NCI-H2227 (cell line): ENCODE measurements around the gene PRKCE.
A peak's percentile ranks its signal among the peaks of the same experiment; 100 is the strongest.

Experiments
- DNase-seq: peaks from one replicate; lab custom pipeline; 2025; ENCODE audit not compliant: unreplicated experiment; lab: John Stamatoyannopoulos, UW

Gene PRKCE

GRCh38 chr2:45776160-45776955 lies 124.9 kb downstream of the PRKCE start:
- no peak for DNase-seq

DNA sequence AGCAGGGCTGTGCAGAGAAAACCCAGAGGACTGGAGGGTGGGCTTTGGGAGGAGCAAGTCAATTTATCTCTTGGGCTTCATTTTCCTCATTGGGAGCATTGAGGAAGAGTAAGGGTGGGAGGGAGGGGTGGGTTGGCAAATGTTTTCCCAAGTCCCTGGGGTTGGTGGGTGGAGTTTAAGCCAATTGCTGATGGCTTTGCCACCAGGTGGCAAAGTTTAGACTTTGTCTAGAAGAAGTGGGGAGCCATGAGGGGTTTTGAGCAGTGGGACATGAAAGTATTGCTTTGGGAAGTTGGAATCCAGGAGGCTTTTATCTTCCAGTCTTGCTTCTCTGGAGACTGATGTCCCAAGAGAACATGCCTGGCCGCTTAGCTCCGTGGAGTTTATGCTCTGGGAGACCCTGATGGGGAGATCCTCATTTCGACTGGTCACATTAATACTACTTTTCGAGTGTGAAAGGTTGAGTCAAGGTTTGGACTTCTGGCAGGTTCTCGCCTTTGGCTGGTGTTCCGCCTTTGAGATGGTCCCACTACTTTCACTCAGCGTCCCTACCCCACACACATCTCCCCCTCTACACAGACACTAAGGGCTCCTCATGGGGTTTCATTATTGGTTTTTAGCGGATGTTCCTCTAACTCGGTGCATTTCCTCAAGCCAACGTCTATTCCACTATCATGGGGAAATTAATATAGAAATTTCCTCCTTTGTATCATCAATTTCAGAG lies 126.7 kb downstream of the PRKCE start:
- DNase-seq, result no peak

- peak; percentile 41 for DNase-seq
These were observed 127.3 kb downstream of the PRKCE start for GRCh38 chr2:45778720-45779171.

DNA sequence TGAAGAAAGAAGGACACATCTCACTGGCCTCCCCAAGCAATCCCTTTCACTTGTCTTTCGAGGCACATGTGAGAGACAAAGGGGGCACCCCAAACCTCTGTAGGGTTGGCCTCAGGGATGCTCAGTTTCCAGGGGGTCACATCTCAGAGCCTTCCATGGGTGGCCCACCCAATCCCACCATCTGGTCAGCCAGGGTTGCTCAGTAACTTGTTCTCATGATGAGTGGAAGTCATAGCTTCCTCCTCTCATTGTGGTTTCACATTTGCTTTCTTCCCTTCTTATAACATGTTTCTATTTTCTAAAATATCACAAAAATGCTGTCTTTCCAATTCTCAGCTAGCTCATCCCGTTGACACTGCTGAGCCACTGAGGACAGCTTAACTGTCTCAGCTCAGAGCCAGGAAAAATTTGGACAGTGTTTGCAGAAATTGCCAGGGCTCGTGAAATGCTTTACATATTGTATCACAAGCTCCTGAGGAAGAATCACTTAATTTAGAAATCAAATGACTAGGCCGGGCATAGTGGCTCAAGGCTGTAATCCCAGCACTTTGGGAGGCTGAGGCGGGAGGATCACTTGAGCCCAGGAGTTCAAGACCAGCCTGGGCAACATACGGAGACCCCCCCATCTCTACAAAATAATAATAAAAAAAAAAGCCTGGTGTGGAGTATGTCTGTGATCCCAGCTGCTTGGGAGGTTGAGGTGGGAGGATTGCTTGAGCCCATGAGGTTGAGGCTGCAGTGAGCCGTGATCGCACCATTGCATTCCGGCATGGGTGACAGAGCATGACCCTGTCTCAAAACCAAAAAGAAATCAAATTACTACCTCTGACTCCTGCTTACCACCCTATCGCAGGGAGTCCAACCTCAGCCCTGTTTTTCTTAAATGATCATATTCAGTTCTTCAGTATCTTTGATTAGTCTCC lies 129.3 kb downstream of the PRKCE start:
- DNase-seq, result no peak

DNA sequence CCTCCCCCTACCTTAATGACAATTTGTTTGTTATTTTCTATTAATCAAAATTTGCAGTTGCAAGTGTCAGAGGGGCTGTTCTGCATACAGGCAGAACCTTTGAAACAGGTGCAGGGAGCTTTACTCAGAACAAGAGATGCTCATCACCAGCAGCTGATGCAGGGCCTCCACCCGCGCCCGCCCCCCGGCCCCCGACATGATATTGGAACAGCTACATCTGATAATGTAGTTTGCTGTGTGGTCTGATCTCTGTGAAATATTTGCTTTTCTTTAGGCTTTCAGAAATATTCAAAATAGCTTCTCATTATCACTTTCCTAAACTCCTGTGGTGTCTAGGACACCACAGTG lies 130.0 kb downstream of the PRKCE start:
- no peak for DNase-seq

DNA sequence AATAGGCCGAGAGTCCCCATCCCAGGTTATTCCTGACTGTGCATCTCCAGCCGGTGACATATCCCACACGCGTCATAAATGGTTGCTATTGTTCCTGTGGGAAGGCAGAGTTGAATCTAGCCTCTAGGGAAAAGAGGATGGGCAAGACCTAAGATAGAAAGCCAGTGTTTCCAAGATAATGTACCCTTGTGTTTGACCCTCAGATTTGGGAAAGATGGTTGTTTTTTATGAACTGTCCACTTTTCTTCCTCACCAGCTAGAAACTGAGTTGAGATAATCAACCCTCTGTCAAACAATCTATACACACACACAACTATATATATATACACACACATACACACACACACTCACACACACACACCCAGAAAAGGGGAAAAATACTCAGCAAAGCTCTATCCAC lies 131.0 kb downstream of the PRKCE start:
- DNase-seq, result no peak

- no peak for DNase-seq
These were observed 131.5 kb downstream of the PRKCE start for GRCh38 chr2:45782986-45783385.

DNA sequence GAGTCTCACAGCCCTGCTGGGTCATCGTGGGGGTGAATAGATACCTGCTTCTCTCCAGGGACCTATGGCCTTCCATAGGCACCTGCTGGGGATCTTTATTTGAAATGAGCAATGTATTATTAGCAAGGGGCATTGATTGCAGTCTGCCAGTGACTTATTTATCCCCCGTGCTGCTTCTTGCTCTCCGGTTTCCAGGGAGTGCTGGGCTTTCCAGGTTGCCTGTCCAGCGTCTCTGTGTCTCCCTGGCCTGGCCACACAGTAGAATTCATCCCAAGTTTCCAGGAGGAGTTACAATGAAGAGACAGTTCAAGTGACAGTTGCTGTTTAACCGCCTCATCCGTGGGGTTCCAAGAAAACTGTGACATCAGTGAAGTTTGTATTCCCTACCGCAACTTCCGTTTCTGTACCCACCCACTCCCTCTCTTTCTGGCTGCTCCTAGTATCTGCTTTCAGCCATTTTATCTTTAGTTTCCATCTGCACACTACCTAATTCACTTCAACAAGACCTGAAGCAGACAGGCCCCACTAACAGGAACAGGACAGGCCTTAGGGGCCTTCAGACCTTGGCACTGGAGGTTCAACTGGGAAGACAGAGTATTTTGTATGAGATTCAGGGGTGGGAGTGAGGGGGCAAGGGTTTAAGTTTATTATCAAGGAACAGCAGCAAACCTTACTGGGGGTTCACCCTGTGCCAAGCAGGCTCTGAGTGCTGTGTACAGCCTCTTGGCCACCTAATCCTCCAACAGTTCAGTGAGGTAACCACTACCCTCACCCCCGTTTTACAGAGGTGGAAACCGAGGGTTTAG lies 134.8 kb downstream of the PRKCE start:
- DNase-seq, result no peak

DNA sequence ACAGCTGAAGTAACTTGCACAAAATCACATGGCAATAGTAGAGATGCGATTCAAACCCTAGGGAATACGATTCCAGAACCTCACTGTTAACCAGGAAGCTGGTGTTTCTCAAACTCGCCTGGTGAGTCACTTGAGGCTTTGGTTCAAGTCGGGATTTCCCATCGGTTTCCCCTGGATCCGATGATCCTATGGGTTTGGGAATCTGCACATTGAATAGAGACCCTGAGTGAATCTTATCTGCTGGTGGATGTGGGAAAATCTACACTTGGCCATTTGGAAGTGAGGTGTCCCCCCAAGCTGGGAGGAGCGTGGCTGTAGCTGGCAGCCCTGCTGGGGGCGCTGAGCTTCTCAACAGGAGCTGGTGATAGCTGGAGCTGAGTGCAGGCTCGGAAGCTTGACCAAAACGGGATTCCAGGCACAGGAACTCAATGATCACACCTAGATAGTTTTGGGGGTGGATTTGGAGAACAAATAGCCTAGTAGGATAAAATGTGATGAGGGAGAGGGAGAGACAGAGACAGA lies 135.4 kb downstream of the PRKCE start:
- DNase-seq, result no peak

DNA sequence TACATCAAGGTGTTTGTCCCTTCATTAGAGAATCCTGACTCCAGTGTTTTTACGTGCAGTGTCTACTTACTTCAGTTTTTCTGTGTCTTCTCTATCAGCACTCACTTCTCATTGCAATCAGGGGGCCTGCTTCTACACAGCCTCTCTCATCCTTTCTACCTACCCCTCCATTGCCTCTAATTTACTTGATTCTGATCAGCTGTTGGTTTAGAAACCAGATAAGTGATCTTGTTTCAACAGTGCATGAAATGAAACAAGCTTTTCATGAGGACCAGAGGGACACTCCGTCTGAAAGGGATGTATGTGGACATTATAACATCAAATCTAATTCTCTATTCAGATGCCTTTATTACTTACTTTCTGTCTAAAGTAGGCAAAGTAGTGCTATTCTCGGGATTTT lies 136.9 kb downstream of the PRKCE start:
- DNase-seq, result no peak

DNA sequence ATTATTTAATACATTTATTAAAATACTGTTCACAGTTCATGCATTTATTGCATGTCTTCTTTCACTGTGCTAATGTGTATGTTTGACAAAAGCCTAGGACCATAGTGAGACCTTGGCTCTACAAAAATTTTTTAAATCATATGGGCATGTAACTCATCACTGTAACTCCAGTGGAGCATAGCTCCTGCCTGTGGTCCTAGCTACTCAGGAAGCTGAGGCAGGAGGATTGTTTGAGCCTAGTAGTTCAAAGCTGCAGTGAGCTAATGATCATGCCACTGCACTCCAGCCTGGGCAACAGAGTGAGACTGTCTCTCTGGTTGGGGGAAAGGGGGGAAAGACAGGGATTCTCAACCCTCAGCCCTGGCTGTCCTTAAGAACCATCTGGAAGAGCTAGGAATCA lies 137.8 kb downstream of the PRKCE start:
- no peak for DNase-seq

GRCh38 chr2:45789961-45790723 lies 138.7 kb downstream of the PRKCE start:
- no peak for DNase-seq

DNA sequence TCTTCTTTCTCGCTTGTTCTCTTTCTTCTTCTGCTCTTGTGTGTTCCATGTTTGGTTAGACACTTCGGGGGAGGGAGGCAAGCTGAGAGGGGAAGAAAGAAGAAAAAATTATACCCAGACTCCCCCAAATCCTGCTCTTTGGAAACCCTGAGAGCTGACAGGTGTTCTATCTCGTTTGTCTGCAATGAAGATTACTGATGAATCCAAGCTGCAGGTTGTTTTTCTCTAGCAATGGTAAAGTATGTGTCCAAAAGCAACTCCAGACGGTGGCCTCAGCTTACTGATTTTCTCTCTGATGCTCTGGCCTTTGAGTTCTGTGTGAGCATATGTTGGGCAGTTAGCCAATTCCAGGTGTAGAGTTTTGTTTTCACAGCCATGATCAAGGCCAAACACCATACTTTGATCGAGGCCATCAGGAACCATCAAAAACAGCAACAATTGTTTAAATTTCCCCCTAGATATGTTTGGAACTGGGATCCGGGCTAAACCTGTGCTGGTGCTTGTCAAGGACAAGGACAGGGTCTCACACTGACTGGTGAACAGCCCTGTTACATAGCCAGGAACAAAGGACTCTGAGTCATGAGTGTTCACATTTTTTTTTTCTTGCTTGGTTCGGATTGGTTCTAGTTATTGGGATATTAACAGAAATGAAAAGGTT lies 142.0 kb downstream of the PRKCE start:
- no peak for DNase-seq

DNA sequence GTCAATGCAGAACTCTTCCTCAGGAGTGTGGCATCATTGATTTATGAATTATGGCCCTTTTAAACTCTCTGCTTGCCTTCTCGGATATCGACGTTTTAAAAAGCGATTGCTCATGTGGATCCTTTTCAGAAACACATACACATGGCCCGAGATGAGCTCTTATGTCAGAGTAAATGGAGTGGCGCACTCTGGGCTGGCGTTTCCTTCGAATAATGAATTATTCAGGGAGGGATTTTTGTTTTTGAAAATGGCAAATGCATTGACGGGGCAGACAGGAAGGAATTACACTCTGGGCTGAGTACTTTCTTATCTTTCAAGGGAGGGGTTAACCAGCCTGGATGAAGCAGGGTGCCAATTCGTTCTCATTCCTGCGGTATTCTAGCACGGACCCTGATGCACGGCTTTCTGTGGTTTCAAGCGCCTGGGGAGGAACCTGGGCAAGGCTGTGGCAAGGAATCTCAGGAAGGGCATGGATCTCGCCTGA lies 142.7 kb downstream of the PRKCE start:
- peak; percentile 25 for DNase-seq

DNA sequence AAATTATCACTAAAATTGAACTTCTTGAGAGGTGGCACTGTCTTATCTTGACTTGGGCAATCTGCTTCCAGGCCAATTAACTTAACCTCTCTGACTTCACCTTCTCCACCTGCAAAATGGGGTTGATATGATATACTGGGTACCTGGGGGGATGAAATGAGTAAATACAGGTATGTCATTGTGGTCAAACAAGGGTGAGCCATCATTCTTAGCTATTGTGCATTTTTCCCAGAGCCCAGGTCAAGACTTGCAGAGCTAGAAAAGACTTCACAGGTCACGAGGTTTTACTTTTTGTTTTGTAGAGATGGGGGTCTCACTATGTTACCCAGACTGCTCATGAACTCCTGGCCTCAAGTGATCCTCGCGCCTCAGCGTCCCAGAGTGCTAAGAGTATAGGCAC lies 145.0 kb downstream of the PRKCE start:
- DNase-seq, result no peak

GRCh38 chr2:45797451-45798230 lies 146.2 kb downstream of the PRKCE start:
- DNase-seq, result no peak

GRCh38 chr2:45799679-45800381 lies 148.4 kb downstream of the PRKCE start:
- DNase-seq, result no peak
